Peyer's patch (tissue), 4 donors: Measurements from ENCODE around the gene PIK3R5.

ENCODE experiments used
- POLR2A ChIP-seq, 2 donors: fragments of 450-650 bp; IDR thresholded peaks; one replicate each; pipeline ENCODE4 v1.5.1; 2017; ENCODE audit warnings: antibody characterized with exemption in 2 of 2, mild to moderate bottlenecking in 2 of 2, moderate library complexity in 2 of 2
- TF ChIP-seq, protein P1 (sequence below), 6 experiments: fragments of 450-650 bp in 4 of 6; fragments of 200-600 bp in 2 of 6; sonication (generic) in 1 of 6; IDR thresholded peaks; one replicate each; pipeline ENCODE4 v1.5.1; 2017 to 2019; ENCODE audit warnings: antibody characterized with exemption in 6 of 6, mild to moderate bottlenecking in 3 of 6, moderate library complexity in 1 of 6

DNA sequence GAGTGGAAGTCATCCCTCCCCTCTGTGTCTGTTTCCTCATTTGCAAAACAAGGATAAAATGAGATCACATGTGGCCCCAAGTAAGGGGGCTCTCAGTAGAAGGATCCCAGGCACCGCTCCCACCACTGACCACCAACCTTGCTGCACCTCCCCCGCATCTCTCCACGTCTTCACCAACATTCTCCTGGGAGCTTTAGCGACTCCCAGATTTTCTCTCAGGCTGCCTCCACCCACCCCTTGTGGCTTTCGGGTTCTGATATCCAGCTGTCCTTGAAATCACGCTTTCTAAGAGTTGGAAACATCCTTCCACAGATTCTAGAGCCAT, 39.4 kb upstream of the PIK3R5 start:
- TF ChIP-seq, protein P1, sequence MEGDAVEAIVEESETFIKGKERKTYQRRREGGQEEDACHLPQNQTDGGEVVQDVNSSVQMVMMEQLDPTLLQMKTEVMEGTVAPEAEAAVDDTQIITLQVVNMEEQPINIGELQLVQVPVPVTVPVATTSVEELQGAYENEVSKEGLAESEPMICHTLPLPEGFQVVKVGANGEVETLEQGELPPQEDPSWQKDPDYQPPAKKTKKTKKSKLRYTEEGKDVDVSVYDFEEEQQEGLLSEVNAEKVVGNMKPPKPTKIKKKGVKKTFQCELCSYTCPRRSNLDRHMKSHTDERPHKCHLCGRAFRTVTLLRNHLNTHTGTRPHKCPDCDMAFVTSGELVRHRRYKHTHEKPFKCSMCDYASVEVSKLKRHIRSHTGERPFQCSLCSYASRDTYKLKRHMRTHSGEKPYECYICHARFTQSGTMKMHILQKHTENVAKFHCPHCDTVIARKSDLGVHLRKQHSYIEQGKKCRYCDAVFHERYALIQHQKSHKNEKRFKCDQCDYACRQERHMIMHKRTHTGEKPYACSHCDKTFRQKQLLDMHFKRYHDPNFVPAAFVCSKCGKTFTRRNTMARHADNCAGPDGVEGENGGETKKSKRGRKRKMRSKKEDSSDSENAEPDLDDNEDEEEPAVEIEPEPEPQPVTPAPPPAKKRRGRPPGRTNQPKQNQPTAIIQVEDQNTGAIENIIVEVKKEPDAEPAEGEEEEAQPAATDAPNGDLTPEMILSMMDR (IDR thresholded peaks at IDR 0.05), result no peak
- TF ChIP-seq POLR2A (IDR thresholded peaks at IDR 0.05), result no peak
